Fibroblast of lung (primary cell): ENCODE measurements around the gene ITSN1.

Experiments used
- EZH2 ChIP-seq: IDR thresholded peaks from 2 replicates; pipeline ENCODE4 v1.5.1; 2012; ENCODE audit warnings: low read length, control low read depth, mild to moderate bottlenecking; ENCODE audit errors: missing control alignments
- TF ChIP-seq, protein P1 (sequence below), 2 donors: IDR thresholded peaks in 1 of 2; conservative IDR thresholded peaks in 1 of 2; 1 replicate in 1 of 2; 2 replicates in 1 of 2; pipeline ENCODE4 v1.5.1; 2011 to 2012; ENCODE audit warnings: low read length in 2 of 2, control low read depth in 1 of 2, inconsistent platforms in 1 of 2, low read depth in 1 of 2, mild to moderate bottlenecking in 1 of 2

DNA sequence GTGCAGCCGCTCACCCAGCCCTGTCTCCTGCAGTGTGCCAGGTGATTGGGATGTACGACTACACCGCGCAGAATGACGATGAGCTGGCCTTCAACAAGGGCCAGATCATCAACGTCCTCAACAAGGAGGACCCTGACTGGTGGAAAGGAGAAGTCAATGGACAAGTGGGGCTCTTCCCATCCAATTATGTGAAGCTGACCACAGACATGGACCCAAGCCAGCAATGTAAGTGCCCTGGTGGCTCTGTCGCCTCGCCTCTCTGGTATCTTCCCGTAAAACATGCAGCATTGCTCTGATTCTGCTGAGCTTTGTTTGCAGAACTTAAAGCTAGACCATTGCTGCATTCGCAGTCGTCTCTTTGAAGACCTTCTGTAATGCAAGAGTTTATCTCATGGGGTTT, 194.1 kb downstream of the ITSN1 start:
- TF ChIP-seq, protein P1, sequence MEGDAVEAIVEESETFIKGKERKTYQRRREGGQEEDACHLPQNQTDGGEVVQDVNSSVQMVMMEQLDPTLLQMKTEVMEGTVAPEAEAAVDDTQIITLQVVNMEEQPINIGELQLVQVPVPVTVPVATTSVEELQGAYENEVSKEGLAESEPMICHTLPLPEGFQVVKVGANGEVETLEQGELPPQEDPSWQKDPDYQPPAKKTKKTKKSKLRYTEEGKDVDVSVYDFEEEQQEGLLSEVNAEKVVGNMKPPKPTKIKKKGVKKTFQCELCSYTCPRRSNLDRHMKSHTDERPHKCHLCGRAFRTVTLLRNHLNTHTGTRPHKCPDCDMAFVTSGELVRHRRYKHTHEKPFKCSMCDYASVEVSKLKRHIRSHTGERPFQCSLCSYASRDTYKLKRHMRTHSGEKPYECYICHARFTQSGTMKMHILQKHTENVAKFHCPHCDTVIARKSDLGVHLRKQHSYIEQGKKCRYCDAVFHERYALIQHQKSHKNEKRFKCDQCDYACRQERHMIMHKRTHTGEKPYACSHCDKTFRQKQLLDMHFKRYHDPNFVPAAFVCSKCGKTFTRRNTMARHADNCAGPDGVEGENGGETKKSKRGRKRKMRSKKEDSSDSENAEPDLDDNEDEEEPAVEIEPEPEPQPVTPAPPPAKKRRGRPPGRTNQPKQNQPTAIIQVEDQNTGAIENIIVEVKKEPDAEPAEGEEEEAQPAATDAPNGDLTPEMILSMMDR (conservative IDR thresholded peaks at IDR 0.05 in 1 of 2, IDR thresholded peaks at IDR 0.05 in 1 of 2; ENCODE audit: low read depth in 1 of 2, low read length in 2 of 2), result no peak
- no peak for TF ChIP-seq EZH2
